PC-3 (cell line): ENCODE results near the gene NUDT8.

Source experiments
- EZH2 ChIP-seq: fragments of 300-600 bp; sonication (generic); IDR thresholded peaks from one replicate; pipeline ENCODE4 v1.6.1; 2017; ENCODE audit warnings: antibody characterized with exemption, mild to moderate bottlenecking, low read length; ENCODE audit not compliant: unreplicated experiment
- TF ChIP-seq, protein P1 (sequence below): fragments of 300-600 bp; sonication (generic); conservative IDR thresholded peaks from 2 replicates; pipeline ENCODE4 v1.5.1; 2017; ENCODE audit warnings: antibody characterized with exemption, low read depth, mild to moderate bottlenecking, low read length

- TF ChIP-seq, protein P1, sequence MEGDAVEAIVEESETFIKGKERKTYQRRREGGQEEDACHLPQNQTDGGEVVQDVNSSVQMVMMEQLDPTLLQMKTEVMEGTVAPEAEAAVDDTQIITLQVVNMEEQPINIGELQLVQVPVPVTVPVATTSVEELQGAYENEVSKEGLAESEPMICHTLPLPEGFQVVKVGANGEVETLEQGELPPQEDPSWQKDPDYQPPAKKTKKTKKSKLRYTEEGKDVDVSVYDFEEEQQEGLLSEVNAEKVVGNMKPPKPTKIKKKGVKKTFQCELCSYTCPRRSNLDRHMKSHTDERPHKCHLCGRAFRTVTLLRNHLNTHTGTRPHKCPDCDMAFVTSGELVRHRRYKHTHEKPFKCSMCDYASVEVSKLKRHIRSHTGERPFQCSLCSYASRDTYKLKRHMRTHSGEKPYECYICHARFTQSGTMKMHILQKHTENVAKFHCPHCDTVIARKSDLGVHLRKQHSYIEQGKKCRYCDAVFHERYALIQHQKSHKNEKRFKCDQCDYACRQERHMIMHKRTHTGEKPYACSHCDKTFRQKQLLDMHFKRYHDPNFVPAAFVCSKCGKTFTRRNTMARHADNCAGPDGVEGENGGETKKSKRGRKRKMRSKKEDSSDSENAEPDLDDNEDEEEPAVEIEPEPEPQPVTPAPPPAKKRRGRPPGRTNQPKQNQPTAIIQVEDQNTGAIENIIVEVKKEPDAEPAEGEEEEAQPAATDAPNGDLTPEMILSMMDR = no peak
- TF ChIP-seq EZH2 = no peak
Observed at GRCh38 chr11:67631411-67631810, 1.7 kb upstream of the NUDT8 start.
